ENCODE data around the gene TMEM190. TPM values are rescaled to one million over a fixed set of nuclear protein-coding genes. Genes with fewer than 3 reads are reported as not detected.
A peak's percentile ranks its signal among the peaks of the same experiment; 100 is the strongest.

TMEM190 gene
- total RNA-seq, 4 donors from 2014 or later = not detected

DNA sequence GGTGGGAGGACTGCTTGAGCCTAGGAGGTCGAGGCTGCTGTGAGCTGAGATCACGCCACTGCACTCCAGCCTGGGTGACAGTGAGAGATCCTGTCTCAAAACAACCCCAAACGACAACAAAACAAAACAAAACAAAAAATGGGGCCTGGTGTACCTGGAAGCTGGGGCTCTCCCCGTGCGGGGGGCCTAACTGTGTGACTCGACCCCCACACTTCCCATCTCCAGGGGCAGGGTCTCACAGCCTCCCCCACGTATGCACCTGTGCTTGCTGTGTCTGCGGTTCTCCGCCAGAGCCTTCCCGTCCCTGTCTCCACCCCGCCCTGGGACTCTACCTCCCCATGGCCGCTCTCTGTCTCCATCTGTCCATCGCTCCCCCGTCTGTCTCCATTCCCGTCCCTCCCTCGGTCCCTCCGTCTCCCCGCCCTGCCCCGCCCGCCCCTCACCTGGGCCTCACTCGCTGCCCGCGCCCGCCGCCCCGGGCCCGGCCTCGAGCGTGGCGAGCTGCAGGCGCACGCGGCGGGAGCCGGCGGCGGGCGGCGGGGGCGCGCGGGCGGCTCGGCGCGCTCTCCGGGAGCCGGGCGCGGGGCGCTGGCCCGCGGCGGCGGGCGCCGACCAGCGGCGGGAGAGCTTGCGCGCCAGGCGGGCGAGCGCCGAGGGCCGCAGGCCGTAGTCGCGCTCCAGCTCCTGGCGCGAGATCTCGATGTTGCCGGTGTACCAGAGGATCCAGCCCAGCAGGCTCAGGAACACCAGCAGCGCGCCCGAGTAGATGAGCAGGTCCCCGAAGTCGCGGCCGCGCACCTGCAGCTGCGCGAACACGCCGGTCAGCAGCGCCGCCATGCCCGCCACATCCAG is 6.9 kb downstream of the TMEM190 start:
- peak in 1 of 2 donors; percentile 35 for DNase-seq
- peak; percentile 11 to 19 for ATAC-seq
- H3K27me3 ChIP-seq = no peaks in the 10 kb centered on the region
- in situ Hi-C loops (cut with MboI; ENCODE audit: low sequenced_read_pairs in 4 of 4) = no loop called here
- peaks cover 25 to 35% of the 10 kb centered on the region in 2 donors for H3K4me1 ChIP-seq
- H3K36me3 ChIP-seq = peaks cover 0 to 13% of the 10 kb centered on the region in 2 donors
- no peaks in the 10 kb centered on the region for H3K9me3 ChIP-seq
- H3K27ac ChIP-seq = peak overlapping the region; percentile 90 to 98 (median 93)
- TF ChIP-seq CTCF (IDR thresholded peaks at IDR 0.05 in 4 of 5, conservative IDR thresholded peaks at IDR 0.05 in 1 of 5) (peak in 4 of 5 experiments; percentile 18 to 50 (median 39)), POLR2A (IDR thresholded peaks at IDR 0.05) (no peak)
- intact Hi-C loops (cut with DNase I; ENCODE audit: low total_unique reads) = loop anchor here (2.0 to 10.0 kb wide), 4 partner anchors 23 to 269 kb away; partner anchors contain the start of genes ISOC2, PPP1R12C and UBE2S
- peak overlapping the region; percentile 49 to 96 (median 85) for H3K4me3 ChIP-seq

DNA sequence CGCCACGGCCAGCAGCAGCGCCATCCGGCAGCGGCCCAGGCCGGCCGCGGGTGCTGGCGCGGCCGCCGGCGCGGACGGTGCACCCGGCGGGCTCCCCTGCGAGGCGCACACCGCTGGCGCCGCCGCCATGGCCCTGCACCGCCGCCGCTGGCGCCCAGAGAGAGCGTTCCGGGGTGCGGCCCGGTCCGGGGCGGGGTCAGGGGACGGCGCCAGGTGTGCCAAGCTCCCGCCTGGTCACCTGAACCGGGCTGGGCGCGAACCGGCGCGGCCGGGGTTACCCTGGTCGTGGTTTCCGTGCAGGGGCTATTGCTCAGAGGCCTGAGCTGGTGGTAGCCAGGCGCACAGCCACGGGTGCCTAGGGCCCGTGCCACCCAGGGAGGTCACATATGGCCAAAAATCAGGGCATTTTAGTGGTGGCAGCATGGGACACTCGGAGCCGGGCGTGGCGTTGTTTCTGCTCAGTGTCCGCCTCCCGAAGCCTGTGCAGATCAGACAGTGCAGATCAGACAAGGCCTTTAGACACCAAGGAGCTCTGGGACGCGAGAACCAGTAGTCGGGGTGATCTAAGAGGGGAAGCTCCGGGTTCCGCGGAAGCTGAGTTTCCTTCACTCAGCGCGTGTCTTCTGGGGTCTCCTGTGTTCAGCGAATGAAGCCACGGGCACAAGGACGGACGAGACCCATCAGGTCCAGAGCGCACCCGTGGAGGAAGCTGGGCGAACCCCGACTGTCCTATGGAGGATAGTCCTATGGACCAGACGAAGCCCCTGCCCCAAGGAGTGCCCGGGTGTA is 7.7 kb downstream of the TMEM190 start, which contains the start of gene TMEM238:
TMEM238 (minus strand) TSS at position 162 of the 789 bp plus-strand sequence; CDS start at position 129, 33 bp downstream.
- peak in 1 of 2 donors; percentile 14 for TF ChIP-seq POLR2A (IDR thresholded peaks at IDR 0.05)
- peak in 1 of 5 experiments; percentile 8 for TF ChIP-seq CTCF (IDR thresholded peaks at IDR 0.05 in 4 of 5, conservative IDR thresholded peaks at IDR 0.05 in 1 of 5)
- Histone ChIP-seq H3K9me3 (no peaks in the 10 kb centered on the region), H3K27me3 (no peaks in the 10 kb centered on the region), H3K4me1 (peaks cover 25 to 40% of the 10 kb centered on the region in 2 donors), H3K36me3 (peaks cover 0 to 21% of the 10 kb centered on the region in 2 donors), H3K4me3 (peak within 1 kb of the TSS; percentile 49 to 96 (median 85)), H3K27ac (peak within 1 kb of the TSS; percentile 90 to 98 (median 93))
- in situ Hi-C loops (cut with MboI; ENCODE audit: low sequenced_read_pairs in 4 of 4) = no loop called here
- DNase-seq (peak in 1 of 2 donors; percentile 37), ATAC-seq (peak; percentile 3 to 15)
- intact Hi-C loops (cut with DNase I; ENCODE audit: low total_unique reads) = loop anchor here (2.0 to 10.0 kb wide), 4 partner anchors 22 to 270 kb away; partner anchors contain the start of genes ISOC2, PPP1R12C and UBE2S

- Histone ChIP-seq H3K9me3 (no peaks in the 10 kb centered on the region), H3K4me1 (peaks cover 25 to 40% of the 10 kb centered on the region in 2 donors)
These were observed 8.5 kb downstream of the TMEM190 start for GRCh38 chr19:55384920-55385723.

More at GRCh38 chr19:55384920-55385723, 8.5 kb downstream of the TMEM190 start:
- peaks cover 0 to 28% of the 10 kb centered on the region in 2 donors for H3K36me3 ChIP-seq
- peak overlapping the region; percentile 90 to 98 (median 93) for H3K27ac ChIP-seq
- in situ Hi-C loops (cut with MboI; ENCODE audit: low sequenced_read_pairs in 4 of 4) = no loop called here
- H3K4me3 ChIP-seq = peak overlapping the region; percentile 49 to 96 (median 85)
- ATAC-seq (peak; percentile 87 to 89), DNase-seq (peak; percentile 92 to 96)
- no peaks in the 10 kb centered on the region for H3K27me3 ChIP-seq
- intact Hi-C loops (cut with DNase I; ENCODE audit: low total_unique reads) = loop anchor here (1.0 to 10.0 kb wide), 8 partner anchors 22 to 270 kb away; partner anchors contain the start of genes ISOC2, KMT5C, PPP1R12C and PPP6R1
- TF ChIP-seq CTCF (IDR thresholded peaks at IDR 0.05 in 4 of 5, conservative IDR thresholded peaks at IDR 0.05 in 1 of 5) (no peak), POLR2A (IDR thresholded peaks at IDR 0.05) (no peak)
